SK-N-SH (cell line): ENCODE results near the gene DCTN3. TPM values are rescaled to one million over a fixed set of nuclear protein-coding genes. Genes with fewer than 3 reads are reported as not detected.
A peak's percentile ranks its signal among the peaks of the same experiment; 100 is the strongest.

ENCODE experiments used
- CTCF ChIA-PET: fragments of 300-600, 350-600 bp; formaldehyde crosslinking; extraction: SDS; loops from one replicate; lab custom pipeline; 2021; lab: Yijun Ruan, JAX
- POLR2A ChIA-PET: fragments of 350-600 bp; sonication (Branson Sonifier 250); formaldehyde crosslinking; extraction: SDS; loops from one replicate; lab custom pipeline; 2020; ENCODE audit warnings: antibody characterized with exemption, inconsistent platforms; lab: Yijun Ruan, JAX
- DNase-seq: peaks from one replicate; pipeline ENCODE4 v3.0.0; 2012
- H2AFZ ChIP-seq: fragments of 200-600 bp; sonication (generic); 2 replicates; pipeline ENCODE4 v1.8.1; 2016; ENCODE audit warnings: antibody characterized with exemption, mild to moderate bottlenecking, low read depth
- H3F3A ChIP-seq: fragments of 200-600 bp; sonication (generic); replicated peaks from 2 replicates; pipeline ENCODE3; 2016; ENCODE audit warnings: antibody characterized with exemption, mild to moderate bottlenecking; ENCODE audit not compliant: insufficient read depth
- H3K27ac ChIP-seq, 2 experiments: fragments of 200-500 bp in 1 of 2; fragments of 200-600 bp in 1 of 2; sonication (Bioruptor generic) in 1 of 2; sonication (generic), shearing (Covaris generic) in 1 of 2; 2 replicates each; pipeline versions ENCODE4 v1.5.1 to v1.6.1; 2014 to 2016; ENCODE audit warnings: low read depth in 2 of 2, inconsistent platforms in 1 of 2, low read length in 1 of 2, mild to moderate bottlenecking in 1 of 2, mixed read lengths in 1 of 2
- H3K27me3 ChIP-seq: fragments of 200-600 bp; sonication (generic), shearing (Covaris generic); 2 replicates; pipeline ENCODE4 v1.6.1; 2016; ENCODE audit warnings: mixed run types; ENCODE audit not compliant: insufficient read depth
- H3K36me3 ChIP-seq, 2 experiments: fragments of 200-500 bp in 1 of 2; fragments of 200-600 bp in 1 of 2; sonication (Bioruptor generic) in 1 of 2; sonication (generic) in 1 of 2; replicated peaks in 1 of 2; 2 replicates each; pipeline versions ENCODE3 to v1.5.1; 2014 to 2016; ENCODE audit warnings: low read length in 1 of 2, mild to moderate bottlenecking in 1 of 2; ENCODE audit not compliant: insufficient read depth in 2 of 2, control insufficient read depth in 1 of 2
- H3K4me1 ChIP-seq, 2 experiments: fragments of 200-500 bp in 1 of 2; fragments of 200-600 bp in 1 of 2; sonication (Bioruptor generic) in 1 of 2; sonication (generic), shearing (Covaris generic) in 1 of 2; 2 replicates each; pipeline versions ENCODE4 v1.5.1 to v1.6.1; 2014 to 2016; ENCODE audit warnings: low read depth in 1 of 2, low read length in 1 of 2, mixed run types in 1 of 2; ENCODE audit not compliant: insufficient read depth in 2 of 2, control insufficient read depth in 1 of 2
- H3K4me2 ChIP-seq: fragments of 200-600 bp; sonication (generic), shearing (Covaris generic); 2 replicates; pipeline ENCODE4 v1.6.1; 2017; ENCODE audit warnings: mixed run types
- H3K4me3 ChIP-seq, 2 experiments: fragments of 200-500 bp in 1 of 2; fragments of 200-600 bp in 1 of 2; sonication (Bioruptor generic) in 1 of 2; sonication (generic), shearing (Covaris generic) in 1 of 2; 2 replicates each; pipeline versions ENCODE4 v1.5.1 to v1.8.1; 2014 to 2016; ENCODE audit warnings: low read depth in 2 of 2, inconsistent platforms in 1 of 2, low read length in 1 of 2, mild to moderate bottlenecking in 1 of 2, mixed read lengths in 1 of 2, moderate library complexity in 1 of 2
- H3K79me2 ChIP-seq: fragments of 200-600 bp; sonication (generic); 2 replicates; pipeline ENCODE4 v1.8.1; 2017; ENCODE audit warnings: mild to moderate bottlenecking; ENCODE audit not compliant: insufficient read depth
- H3K9ac ChIP-seq: fragments of 200-600 bp; sonication (generic); 2 replicates; pipeline ENCODE4 v1.6.1; 2017; ENCODE audit warnings: mixed run types
- H3K9me2 ChIP-seq: fragments of 200-600 bp; sonication (generic); 2 replicates; pipeline ENCODE4 v1.6.1; 2017; ENCODE audit warnings: mixed run types
- H3K9me3 ChIP-seq: fragments of 200-600 bp; sonication (generic); 2 replicates; pipeline ENCODE4 v1.6.1; 2017; ENCODE audit warnings: mixed run types, mild to moderate bottlenecking, moderate library complexity
- H4K20me1 ChIP-seq: fragments of 200-600 bp; sonication (generic); 2 replicates; pipeline ENCODE4 v1.6.1; 2017; ENCODE audit warnings: mild to moderate bottlenecking, mixed run types; ENCODE audit not compliant: insufficient read depth
- CHD2 ChIP-seq: fragments of 150-350 bp; IDR thresholded peaks from 2 replicates; pipeline ENCODE4 v1.6.1; 2018; ENCODE audit warnings: low read length; ENCODE audit not compliant: partially characterized antibody
- EP300 ChIP-seq, 2 experiments: IDR thresholded peaks; 2 replicates each; pipeline versions ENCODE4 v1.4.0 to v1.6.1; 2012; ENCODE audit warnings: borderline replicate concordance in 1 of 2, low read depth in 1 of 2, low read length in 1 of 2
- EZH2phosphoT487 ChIP-seq: fragments of 200-600 bp; sonication (generic); IDR thresholded peaks from 2 replicates; pipeline ENCODE4 v1.6.1; 2017; ENCODE audit warnings: low read depth, mixed run types, mild to moderate bottlenecking, antibody characterized with exemption, moderate library complexity, borderline replicate concordance
- FOSL2 ChIP-seq: IDR thresholded peaks from 2 replicates; pipeline ENCODE4 v1.4.0; 2012; ENCODE audit warnings: low read depth, mild to moderate bottlenecking, moderate library complexity, borderline replicate concordance
- FOXM1 ChIP-seq: IDR thresholded peaks from 2 replicates; pipeline ENCODE4 v1.4.0; 2012; ENCODE audit warnings: low read depth, mild to moderate bottlenecking
- IRF3 ChIP-seq: fragments of 150-350 bp; IDR thresholded peaks from 2 replicates; pipeline ENCODE4 v1.6.1; 2016; ENCODE audit warnings: mild to moderate bottlenecking, low read depth, low read length
- JUND ChIP-seq: IDR thresholded peaks from 2 replicates; pipeline ENCODE4 v1.4.0; 2012
- MAX ChIP-seq: IDR thresholded peaks from 2 replicates; pipeline ENCODE4 v1.4.0; 2012; ENCODE audit warnings: low read depth
- MXI1 ChIP-seq: IDR thresholded peaks from 2 replicates; pipeline ENCODE4 v1.6.1; 2012; ENCODE audit warnings: mild to moderate bottlenecking, low read depth, low read length, improper control_type of control experiment
- PBX3 ChIP-seq: IDR thresholded peaks from 2 replicates; pipeline ENCODE4; 2012
- RCOR1 ChIP-seq: fragments of 150-350 bp; IDR thresholded peaks from 2 replicates; pipeline ENCODE4 v1.6.1; 2017; ENCODE audit warnings: antibody characterized with exemption, low read length
- REST ChIP-seq: IDR thresholded peaks from 2 replicates; pipeline ENCODE4 v1.6.1; 2012; ENCODE audit warnings: mild to moderate bottlenecking, low read depth, low read length, moderate library complexity
- RFX5 ChIP-seq: IDR thresholded peaks from 2 replicates; pipeline ENCODE4 v1.6.1; 2012; ENCODE audit warnings: mild to moderate bottlenecking, improper control_type of control experiment, low read length
- SIN3A ChIP-seq: IDR thresholded peaks from 2 replicates; pipeline ENCODE4 v1.6.1; 2012; ENCODE audit warnings: low read depth, mild to moderate bottlenecking, low read length, moderate library complexity, borderline replicate concordance
- SMC3 ChIP-seq: IDR thresholded peaks from 2 replicates; pipeline ENCODE4 v1.6.1; 2012; ENCODE audit warnings: low read depth, low read length, improper control_type of control experiment
- TAF1 ChIP-seq: IDR thresholded peaks from 2 replicates; pipeline ENCODE4 v1.6.1; 2012; ENCODE audit warnings: low read depth, mild to moderate bottlenecking, low read length, moderate library complexity, borderline replicate concordance
- TCF12 ChIP-seq: IDR thresholded peaks from 2 replicates; pipeline ENCODE4 v1.4.0; 2012
- TEAD4 ChIP-seq: IDR thresholded peaks from 2 replicates; pipeline ENCODE4 v1.4.0; 2012; ENCODE audit warnings: mild to moderate bottlenecking, borderline replicate concordance; ENCODE audit not compliant: insufficient read depth
- YY1 ChIP-seq: IDR thresholded peaks from 2 replicates; pipeline ENCODE4 v1.4.0; 2012; ENCODE audit warnings: low read depth, mild to moderate bottlenecking
- WGBS: methylation state at CpG from one replicate; pipeline ENCODE4 v1.1.6; 2017; ENCODE audit warnings: low lambda C conversion rate; 5-methylcytosine and 5-hydroxymethylcytosine counted together
- polyA plus RNA-seq, 3 experiments: library from polyadenylated mRNA; depleted of rRNA; stranded (reverse); fragments of >200 nt; gene quantifications; 2 replicates each; pipeline ENCODE4 v1.2.3, GENCODE V29; 2012

The DCTN3 gene
- polyA plus RNA-seq, 1 of the 3 experiments (the other 2 are of a cell fraction) = 300 TPM

- TF ChIP-seq EZH2phosphoT487 (no peak), FOXM1 (no peak), TAF1 (no peak)
- H3F3A ChIP-seq = no peaks in the 10 kb centered on the region
- no peaks in the 10 kb centered on the region for H3K9me2 ChIP-seq
- H3K79me2 ChIP-seq = no peaks in the 10 kb centered on the region
- ChIA-PET POLR2A (no interaction called here), CTCF (interaction anchor here (0.7 to 5.9 kb wide), 4 partner anchors 11 to 26 kb away, joined by 3 to 59 read pairs (median 7); no protein-coding TSS in a partner anchor)
- no peak for DNase-seq
- H3K27me3 ChIP-seq = no peaks in the 10 kb centered on the region; the same call in 1 of the 2 replicates
- no peaks in the 10 kb centered on the region for H3K9me3 ChIP-seq
- WGBS = 79% methylated on average over 8 of the region's 8 CpGs
- H4K20me1 ChIP-seq = no peaks in the 10 kb centered on the region
- no peaks in the 10 kb centered on the region for H3K36me3 ChIP-seq
- H3K4me3 ChIP-seq = no peak overlapping the region
- H3K9ac ChIP-seq = no peak overlapping the region
- no peak overlapping the region for H2AFZ ChIP-seq
- H3K27ac ChIP-seq = peak overlapping the region in 1 of 2 experiments; percentile 94; a peak in 1 of 4 replicates
- H3K4me2 ChIP-seq = no peak overlapping the region
- H3K4me1 ChIP-seq = peaks cover 0 to 70% of the 10 kb centered on the region in 2 experiments; a peak in 2 of 4 replicates
Measured at GRCh38 chr9:34565856-34566255, 54.4 kb downstream of the DCTN3 start.

GRCh38 chr9:34564617-34565016, 55.7 kb downstream of the DCTN3 start:
- no peak overlapping the region for H3K4me3 ChIP-seq
- ChIA-PET CTCF (interaction anchor here (1.2 to 8.7 kb wide), 5 partner anchors 16 to 161 kb away, joined by 3 to 83 read pairs (median 7); no protein-coding TSS in a partner anchor), POLR2A (no interaction called here)
- H3K4me1 ChIP-seq = peaks cover 0 to 70% of the 10 kb centered on the region in 2 experiments; a peak in 2 of 4 replicates
- 88% methylated on average over 14 of the region's 16 CpGs for WGBS
- H3K4me2 ChIP-seq = no peak overlapping the region
- no peaks in the 10 kb centered on the region; the same call in 1 of the 2 replicates for H3K27me3 ChIP-seq
- H3F3A ChIP-seq = no peaks in the 10 kb centered on the region
- no peak overlapping the region for H3K9ac ChIP-seq
- no peaks in the 10 kb centered on the region for H3K9me3 ChIP-seq
- peak overlapping the region in 1 of 2 experiments; percentile 28; a peak in 1 of 4 replicates for H3K27ac ChIP-seq
- H2AFZ ChIP-seq = no peak overlapping the region
- no peaks in the 10 kb centered on the region for H3K9me2 ChIP-seq
- no peaks in the 10 kb centered on the region for H4K20me1 ChIP-seq
- H3K79me2 ChIP-seq = no peaks in the 10 kb centered on the region
- no peak for DNase-seq
- TF ChIP-seq PBX3 (no peak), JUND (no peak), SIN3A (no peak), TCF12 (no peak), MXI1 (no peak), REST (no peak), RCOR1 (no peak), IRF3 (no peak), FOSL2 (no peak), RFX5 (no peak), MAX (no peak), SMC3 (no peak), CHD2 (no peak), TEAD4 (no peak), EP300 (IDR thresholded peaks at IDR 0.05; ENCODE audit: borderline replicate concordance in 1 of 2, low read depth in 1 of 2, low read length in 1 of 2) (no peak), YY1 (no peak)
- no peaks in the 10 kb centered on the region for H3K36me3 ChIP-seq
